ENCODE measurements around the gene CDH23.

CDH23 gene

DNA sequence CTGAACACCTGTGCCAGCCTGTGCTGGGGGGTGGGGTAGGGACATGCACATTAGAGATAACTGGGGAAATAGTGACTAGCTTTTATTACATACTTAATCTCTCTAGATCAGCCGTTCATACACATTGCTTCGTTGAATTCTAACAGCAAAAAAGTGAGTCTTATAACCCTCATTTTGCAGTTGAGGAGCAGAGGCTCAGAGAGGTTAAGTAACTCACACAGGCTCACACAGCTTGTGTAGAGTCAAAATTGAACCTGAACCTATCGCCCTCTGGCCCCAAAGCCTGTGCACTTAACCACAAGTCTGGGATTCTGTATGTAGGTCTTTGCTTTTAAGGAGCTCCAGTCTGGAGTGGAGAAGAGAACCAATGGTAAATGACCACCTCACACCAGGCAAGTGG is 59.9 kb downstream of the CDH23 start:
- no peak overlapping the region for H3K4me3 ChIP-seq (ENCODE audit: low read depth, low read length)
- DNase-seq (ENCODE audit: low read depth) = no peak

DNA sequence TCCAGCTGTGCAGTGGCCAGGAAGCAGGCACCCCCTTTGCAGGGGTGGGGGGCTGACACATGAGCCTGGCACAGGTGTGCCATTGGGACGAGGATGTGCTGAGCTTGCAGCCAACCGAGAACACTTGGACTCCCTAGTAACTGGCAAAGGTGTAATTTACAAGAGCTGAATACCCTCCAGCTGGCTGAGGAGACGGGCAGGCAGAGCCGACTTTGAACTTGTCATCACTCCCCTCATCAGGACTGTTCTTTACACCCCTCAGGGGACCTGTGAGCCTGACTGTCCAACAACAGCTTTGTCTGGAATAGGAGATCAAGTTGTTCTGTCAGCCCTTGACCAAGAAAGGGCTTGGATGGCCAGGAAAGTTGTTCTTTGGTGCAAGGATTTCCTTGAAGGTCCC is 61.2 kb downstream of the CDH23 start:
- no peak for DNase-seq (ENCODE audit: low read depth)
- H3K4me3 ChIP-seq (ENCODE audit: low read depth, low read length) = no peak overlapping the region

- H3K4me3 ChIP-seq (ENCODE audit: low read depth, low read length) = no peak overlapping the region
- no peak for DNase-seq (ENCODE audit: low read depth)
Observed at GRCh38 chr10:71458387-71458786, 61.7 kb downstream of the CDH23 start.

- no peak overlapping the region for H3K4me3 ChIP-seq (ENCODE audit: low read depth, low read length)
- no peak for DNase-seq (ENCODE audit: low read depth)
Observed at GRCh38 chr10:71459513-71459912, 62.8 kb downstream of the CDH23 start.

DNA sequence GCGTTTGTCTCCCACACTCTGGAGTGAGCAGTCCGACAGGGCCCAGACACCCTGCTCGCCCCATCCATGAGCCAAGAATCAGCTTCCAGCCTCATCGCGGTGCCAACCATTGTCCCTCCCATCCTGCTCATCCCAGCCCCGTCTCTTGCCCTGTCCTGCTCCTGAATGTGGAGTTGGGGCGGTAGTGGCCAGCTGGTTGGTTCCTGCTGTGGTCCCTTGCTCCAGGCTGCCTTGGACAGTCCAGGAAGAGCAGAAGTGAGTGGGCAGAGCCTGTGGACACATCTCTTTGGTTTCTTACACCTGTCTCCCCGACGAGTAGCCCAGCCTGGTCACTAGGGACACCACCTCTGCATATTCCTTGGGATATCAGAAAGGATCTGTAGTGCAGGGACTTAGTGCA is 63.9 kb downstream of the CDH23 start:
- DNase-seq (ENCODE audit: low read depth) = no peak
- H3K4me3 ChIP-seq (ENCODE audit: low read depth, low read length) = no peak overlapping the region

DNA sequence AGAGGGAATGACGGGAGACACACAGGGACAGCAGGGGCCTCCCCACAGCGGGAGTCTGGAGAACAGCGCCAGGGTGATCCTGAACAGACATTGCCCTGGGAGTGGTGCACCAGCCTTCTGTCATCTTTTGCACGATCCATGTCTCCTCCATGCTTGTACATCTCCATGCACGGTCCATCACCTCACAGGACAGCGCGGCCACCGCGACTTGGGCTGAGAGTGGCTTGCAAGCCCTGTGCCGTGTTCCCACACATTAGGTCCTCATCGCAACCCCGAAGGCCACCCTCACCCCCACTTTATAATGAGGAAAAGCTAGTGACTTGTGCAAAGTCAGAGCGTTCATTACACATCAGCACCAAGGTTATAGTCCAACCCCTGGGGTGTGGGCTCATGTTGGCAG is 64.7 kb downstream of the CDH23 start:
- H3K4me3 ChIP-seq (ENCODE audit: low read depth, low read length) = no peak overlapping the region
- DNase-seq (ENCODE audit: low read depth) = no peak

DNA sequence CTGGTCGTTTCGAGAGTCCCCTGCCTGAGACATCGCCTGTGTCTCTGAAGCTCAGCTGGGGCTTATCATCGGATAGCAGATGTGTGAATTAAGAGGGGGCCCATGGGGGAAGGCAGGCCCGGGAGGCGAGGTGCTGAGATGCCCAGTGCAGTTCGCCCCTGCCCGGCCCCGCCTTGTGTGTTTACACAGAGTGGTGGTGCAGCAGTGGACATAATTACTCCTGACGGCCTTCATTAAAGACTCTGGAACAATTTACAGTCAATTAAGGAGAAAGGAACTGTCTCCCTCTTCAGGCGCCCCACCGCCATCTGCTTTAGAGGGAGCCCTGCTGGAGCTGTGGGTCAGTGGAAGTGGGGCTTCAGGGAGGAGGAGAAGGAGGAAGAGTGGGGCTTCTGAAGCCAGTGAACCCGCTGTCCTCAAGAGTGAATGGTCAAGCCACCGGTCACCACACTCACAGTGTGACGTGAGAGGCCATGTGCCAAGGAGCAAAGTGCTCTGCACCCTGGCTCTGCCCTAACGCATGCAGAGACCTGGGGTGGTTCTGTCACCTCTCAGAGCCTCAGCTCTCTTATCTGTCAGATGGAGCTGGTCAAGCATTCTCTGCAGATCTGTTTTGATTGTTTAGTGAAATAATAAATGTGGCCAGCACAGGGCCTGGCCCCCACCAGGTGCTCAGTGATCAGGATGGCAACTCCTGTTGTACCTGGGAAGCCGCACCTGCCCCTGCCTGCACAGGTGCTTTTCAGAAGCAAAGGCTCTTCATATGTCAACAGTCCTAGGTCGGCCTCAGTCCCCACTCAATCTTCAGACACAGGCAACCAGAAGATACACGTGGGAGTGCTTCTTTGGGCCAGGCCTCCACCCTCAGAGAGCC is 65.6 kb downstream of the CDH23 start:
- no peak overlapping the region for H3K4me3 ChIP-seq (ENCODE audit: low read depth, low read length)
- no peak for DNase-seq (ENCODE audit: low read depth)

DNA sequence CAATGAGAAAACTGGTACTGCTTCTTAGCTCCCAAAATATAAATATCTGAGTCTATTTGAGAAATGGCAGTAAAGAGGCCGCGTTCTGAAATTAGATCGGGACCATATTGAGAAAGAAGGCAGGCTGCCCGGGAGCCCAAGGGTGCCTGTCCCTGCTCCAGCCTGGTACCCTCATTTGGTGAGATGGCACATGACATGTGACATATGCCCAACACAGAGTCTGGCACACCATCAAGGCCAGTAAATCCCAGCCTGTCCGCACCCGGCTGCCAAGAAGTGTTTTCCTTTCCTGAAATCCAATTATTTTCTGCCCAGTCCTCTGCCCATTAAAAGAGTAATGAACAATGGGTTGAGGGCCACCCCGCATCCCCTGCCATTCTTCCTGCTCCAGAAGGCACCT is 66.4 kb downstream of the CDH23 start:
- no peak overlapping the region for H3K4me3 ChIP-seq (ENCODE audit: low read depth, low read length)
- no peak for DNase-seq (ENCODE audit: low read depth)

DNA sequence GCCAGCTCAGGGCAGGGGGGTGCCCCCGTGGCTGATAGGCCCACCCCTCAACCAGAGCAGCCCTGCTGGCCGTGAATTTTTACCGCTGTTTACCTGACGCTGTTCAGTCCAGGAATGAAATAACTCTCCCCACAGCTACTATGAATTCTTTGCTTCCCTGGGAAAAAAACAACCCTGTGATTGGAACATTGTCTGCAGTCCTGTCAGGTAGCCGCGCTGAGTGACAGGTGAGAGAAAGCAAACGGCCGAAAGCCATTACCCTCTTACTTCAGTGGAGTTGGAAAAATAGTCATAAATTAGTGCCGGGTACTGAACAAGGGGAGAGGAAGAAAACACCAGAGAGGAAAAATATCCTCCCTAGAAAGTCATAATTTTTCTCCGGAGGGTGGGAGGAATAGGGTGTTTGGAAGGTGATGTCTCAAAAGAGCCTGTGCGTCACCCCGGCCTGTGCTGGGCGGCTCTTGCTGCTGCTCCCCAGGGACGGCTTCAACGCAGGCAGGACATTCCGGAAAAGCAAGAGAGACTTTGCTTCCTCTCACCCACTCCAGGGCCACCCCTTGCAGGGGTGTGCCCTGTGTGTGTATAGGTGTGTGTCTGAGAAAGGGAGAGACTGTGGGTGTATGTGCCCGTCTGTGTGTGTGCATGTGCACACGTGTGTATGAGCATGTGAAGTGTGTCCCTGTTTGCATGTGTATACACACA is 69.0 kb downstream of the CDH23 start:
- DNase-seq (ENCODE audit: low read depth) = no peak
- H3K4me3 ChIP-seq (ENCODE audit: low read depth, low read length) = no peak overlapping the region

DNA sequence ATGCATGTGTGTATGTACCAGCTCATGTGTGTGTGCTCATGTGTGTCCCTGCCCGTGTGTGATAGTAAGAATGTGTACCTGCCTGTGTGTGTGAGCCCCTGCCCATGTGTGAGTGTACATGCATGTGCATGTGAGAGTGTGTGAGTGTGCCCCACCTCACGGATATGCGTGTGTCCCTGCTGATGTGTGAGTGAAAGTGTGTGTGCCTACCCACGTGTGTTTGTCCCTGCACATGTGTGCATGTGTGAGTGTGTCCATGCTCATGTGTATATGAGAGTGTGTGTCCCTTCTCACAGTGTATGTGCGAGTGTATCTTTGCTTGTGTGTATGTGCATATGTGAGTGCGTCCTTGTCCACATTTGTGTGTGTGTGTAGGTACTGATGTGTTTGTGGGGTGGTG is 69.6 kb downstream of the CDH23 start:
- H3K4me3 ChIP-seq (ENCODE audit: low read depth, low read length) = no peak overlapping the region
- no peak for DNase-seq (ENCODE audit: low read depth)

GRCh38 chr10:71467161-71467560 is 70.4 kb downstream of the CDH23 start:
- DNase-seq (ENCODE audit: low read depth) = no peak
- H3K4me3 ChIP-seq (ENCODE audit: low read depth, low read length) = no peak overlapping the region

DNA sequence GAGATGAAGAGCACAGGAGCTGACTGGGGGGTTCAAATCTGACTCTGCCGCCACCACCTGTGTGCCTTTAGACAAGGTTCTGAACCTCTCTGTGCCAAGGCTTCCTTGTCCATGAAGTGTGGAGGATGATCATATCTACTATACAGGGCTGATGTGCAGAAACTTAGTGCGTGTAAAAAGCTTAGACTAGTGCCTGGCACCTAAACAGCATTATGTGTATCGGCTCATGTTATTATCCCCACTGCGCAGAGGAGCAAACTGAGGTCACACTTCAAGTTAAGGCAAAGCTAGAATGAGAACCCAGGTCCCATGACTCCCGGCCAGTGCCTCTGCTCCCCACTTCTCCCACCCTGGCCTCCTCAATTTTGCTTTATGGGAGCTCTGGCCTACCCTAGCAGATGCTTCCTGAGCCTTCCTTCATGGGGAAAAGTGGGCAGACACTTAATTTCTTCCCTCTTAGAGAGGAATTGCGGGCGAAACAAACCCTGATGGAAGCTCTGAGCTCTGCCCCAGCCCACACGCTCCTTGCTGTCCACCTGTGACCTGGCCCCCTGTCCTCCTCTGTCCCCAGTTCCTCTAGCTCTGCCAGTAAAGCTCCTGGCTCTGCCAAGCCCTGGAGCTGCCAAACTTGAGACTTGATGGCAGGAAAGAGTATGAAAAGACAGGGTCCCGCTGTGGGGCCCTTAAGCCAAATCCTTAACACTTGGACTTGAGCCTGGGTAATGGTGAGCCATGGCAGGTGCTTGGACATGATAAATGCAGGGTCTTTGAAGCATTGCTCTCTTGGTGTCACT is 71.0 kb downstream of the CDH23 start:
- DNase-seq (ENCODE audit: low read depth) = no peak
- H3K4me3 ChIP-seq (ENCODE audit: low read depth, low read length) = no peak overlapping the region

DNA sequence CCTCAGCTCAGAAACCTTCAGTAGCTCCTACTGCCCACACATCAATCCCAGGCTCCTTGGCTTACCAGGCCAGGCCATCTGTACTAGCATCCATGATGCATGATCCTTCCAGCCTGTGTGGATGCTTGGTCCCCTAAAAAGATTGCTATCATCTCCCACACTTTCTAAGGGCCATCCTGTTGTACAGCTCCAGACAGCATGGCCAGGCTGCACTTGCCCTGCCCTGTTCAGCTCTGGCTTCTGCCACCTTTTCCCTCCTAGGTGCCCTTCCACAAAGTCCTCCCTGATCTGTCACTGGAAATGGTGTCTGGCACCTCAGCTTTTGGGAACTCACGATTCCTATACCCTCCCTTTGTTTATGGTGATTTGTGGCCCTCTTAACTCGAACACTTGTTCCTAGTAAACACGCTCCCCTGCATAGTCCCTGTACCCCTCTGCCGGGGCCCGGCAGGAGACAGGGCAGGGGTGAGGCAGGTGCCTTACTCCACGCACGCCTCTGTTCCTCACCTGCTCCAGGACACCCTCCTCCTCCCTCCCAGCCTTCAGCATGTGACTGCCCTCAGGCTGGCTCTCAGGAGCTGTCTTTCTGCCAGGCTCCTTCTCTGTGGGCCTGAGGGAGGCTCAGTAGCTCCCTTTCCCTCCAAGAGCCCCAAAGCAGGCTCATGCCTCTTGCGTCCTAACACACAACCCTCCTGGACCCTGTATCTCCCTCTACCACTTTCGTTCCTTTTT is 71.8 kb downstream of the CDH23 start:
- no peak for DNase-seq (ENCODE audit: low read depth)
- H3K4me3 ChIP-seq (ENCODE audit: low read depth, low read length) = no peak overlapping the region

- DNase-seq (ENCODE audit: low read depth) = no peak
- no peak overlapping the region for H3K4me3 ChIP-seq (ENCODE audit: low read depth, low read length)
Observed at GRCh38 chr10:71471006-71471405, 74.3 kb downstream of the CDH23 start.

GRCh38 chr10:71471957-71472365 is 75.2 kb downstream of the CDH23 start:
- DNase-seq (ENCODE audit: low read depth) = no peak
- H3K4me3 ChIP-seq (ENCODE audit: low read depth, low read length) = no peak overlapping the region

GRCh38 chr10:71472466-71472865 is 75.7 kb downstream of the CDH23 start:
- no peak for DNase-seq (ENCODE audit: low read depth)
- H3K4me3 ChIP-seq (ENCODE audit: low read depth, low read length) = no peak overlapping the region

DNA sequence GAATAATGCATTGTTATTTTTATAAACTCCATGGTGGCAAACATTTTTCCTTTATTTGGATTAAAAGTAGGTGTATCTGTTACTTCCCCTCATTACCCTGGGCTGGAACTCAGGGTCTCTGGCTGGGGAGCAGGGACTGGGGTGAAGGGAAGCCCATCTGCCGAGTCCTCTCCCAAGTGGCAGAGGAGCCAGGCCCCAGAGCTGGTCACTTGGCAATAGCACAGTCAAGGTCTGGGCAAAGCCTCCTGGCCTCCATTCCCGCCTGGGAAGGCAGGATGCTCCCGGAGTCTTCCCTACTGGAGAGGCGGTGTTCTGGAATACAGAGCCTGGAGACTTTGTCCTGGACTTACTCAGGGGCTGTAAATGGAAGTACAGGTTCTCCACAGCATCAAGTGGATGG is 76.2 kb downstream of the CDH23 start:
- no peak for DNase-seq (ENCODE audit: low read depth)
- H3K4me3 ChIP-seq (ENCODE audit: low read depth, low read length) = no peak overlapping the region

DNA sequence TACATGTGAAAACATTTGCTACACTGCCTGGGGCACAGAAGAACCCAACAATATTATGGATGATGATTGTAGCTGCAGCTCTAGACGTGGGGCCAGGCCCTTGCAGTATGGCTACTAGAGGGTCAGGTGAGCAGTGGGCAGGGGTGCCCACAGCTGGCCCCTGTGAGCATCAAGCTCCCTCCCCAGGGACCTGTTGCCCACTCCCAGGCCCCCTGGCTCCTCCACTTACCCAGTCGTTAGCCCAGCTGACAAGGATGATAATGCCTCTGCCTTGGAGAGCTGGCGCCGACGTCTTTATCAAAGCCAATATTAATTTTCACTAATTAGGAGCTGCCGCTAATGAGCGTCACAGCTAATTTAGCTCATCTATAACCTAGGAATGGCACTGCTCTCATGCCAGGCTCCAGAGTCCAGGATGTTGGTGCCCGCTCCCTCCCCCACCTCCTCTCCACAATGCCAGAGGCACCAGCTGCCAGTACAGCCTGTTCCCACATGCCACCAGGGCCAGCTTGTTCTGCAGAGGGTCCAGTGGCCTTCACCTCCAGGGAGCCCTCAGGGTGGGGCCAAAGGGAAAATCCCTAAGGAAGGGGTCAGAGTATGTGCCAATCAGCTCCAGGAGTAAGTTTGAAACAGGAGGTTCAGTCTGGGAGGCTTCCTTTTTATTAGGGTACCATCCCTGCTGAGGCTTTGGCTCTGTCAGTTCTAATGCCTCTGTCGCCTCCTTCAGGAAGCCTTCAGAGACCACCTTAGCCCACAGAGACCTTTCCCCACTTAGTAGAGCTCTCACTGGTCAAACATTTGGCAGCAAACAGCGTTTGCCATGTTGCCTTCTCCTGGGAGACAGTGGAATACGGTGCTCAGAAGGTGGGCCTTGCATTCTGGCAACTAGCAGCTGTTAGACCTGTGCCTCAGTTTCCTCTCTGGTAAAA is 77.2 kb downstream of the CDH23 start:
- no peak for DNase-seq (ENCODE audit: low read depth)
- no peak overlapping the region for H3K4me3 ChIP-seq (ENCODE audit: low read depth, low read length)

Measured in skeletal muscle cell (primary cell).